HEK293T (cell line): ENCODE data around the gene SCAMP4.

Experiments used
- BHLHE40 ChIP-seq: fragments of 450-650 bp; IDR thresholded peaks from 2 replicates; pipeline ENCODE4 v1.6.1; 2016; ENCODE audit warnings: mild to moderate bottlenecking, moderate library complexity, borderline replicate concordance
- CTBP1 ChIP-seq: fragments of 450-650 bp; IDR thresholded peaks from 2 replicates; pipeline ENCODE4 v1.6.1; 2016; ENCODE audit warnings: borderline replicate concordance
- ELF4 ChIP-seq: fragments of 450-650 bp; IDR thresholded peaks from 2 replicates; pipeline ENCODE4 v1.6.1; 2017; ENCODE audit warnings: antibody characterized with exemption
- FOXA1 ChIP-seq: fragments of 450-650 bp; IDR thresholded peaks from 2 replicates; pipeline ENCODE4 v1.6.1; 2016; ENCODE audit warnings: mild to moderate bottlenecking
- HDGF ChIP-seq: fragments of 450-650 bp; IDR thresholded peaks from 2 replicates; pipeline ENCODE4 v1.6.1; 2017; ENCODE audit warnings: antibody characterized with exemption, borderline replicate concordance
- L3MBTL2 ChIP-seq: fragments of 450-650 bp; conservative IDR thresholded peaks from 2 replicates; pipeline ENCODE4 v1.6.1; 2016; ENCODE audit warnings: mild to moderate bottlenecking
- NFRKB ChIP-seq: fragments of 450-650 bp; IDR thresholded peaks from 2 replicates; pipeline ENCODE4 v1.6.1; 2016; ENCODE audit warnings: mild to moderate bottlenecking, moderate library complexity
- SP1 ChIP-seq: fragments of 450-650 bp; IDR thresholded peaks from 2 replicates; pipeline ENCODE4 v1.6.1; 2017
- SUZ12 ChIP-seq: fragments of 450-650 bp; IDR thresholded peaks from 2 replicates; pipeline ENCODE4 v1.6.1; 2016; ENCODE audit warnings: mild to moderate bottlenecking
- TARDBP ChIP-seq: fragments of 450-650 bp; IDR thresholded peaks from 2 replicates; pipeline ENCODE4 v1.6.1; 2016

- TF ChIP-seq TARDBP = no peak
- no peak for TF ChIP-seq NFRKB
- TF ChIP-seq L3MBTL2 = no peak
- no peak for TF ChIP-seq FOXA1
- no peak for TF ChIP-seq SP1
- TF ChIP-seq HDGF = no peak
- TF ChIP-seq CTBP1 = no peak
- no peak for TF ChIP-seq BHLHE40
- no peak for TF ChIP-seq SUZ12
- no peak for TF ChIP-seq ELF4
These were observed 30.4 kb downstream of the SCAMP4 start for GRCh38 chr19:1935484-1936208.
